GM20000 (cell line): Measurements from ENCODE around the gene ANKRD1.

ENCODE experiments used
- DNase-seq: peaks from one replicate; pipeline ENCODE4 v3.0.0; 2012; ENCODE audit warnings: low spot score
- TF ChIP-seq, protein P1 (sequence below): IDR thresholded peaks from 2 replicates; pipeline ENCODE4 v1.5.1; 2012; ENCODE audit warnings: mild to moderate bottlenecking, control low read depth; ENCODE audit errors: extremely low read depth, missing control alignments

The ANKRD1 gene

DNA sequence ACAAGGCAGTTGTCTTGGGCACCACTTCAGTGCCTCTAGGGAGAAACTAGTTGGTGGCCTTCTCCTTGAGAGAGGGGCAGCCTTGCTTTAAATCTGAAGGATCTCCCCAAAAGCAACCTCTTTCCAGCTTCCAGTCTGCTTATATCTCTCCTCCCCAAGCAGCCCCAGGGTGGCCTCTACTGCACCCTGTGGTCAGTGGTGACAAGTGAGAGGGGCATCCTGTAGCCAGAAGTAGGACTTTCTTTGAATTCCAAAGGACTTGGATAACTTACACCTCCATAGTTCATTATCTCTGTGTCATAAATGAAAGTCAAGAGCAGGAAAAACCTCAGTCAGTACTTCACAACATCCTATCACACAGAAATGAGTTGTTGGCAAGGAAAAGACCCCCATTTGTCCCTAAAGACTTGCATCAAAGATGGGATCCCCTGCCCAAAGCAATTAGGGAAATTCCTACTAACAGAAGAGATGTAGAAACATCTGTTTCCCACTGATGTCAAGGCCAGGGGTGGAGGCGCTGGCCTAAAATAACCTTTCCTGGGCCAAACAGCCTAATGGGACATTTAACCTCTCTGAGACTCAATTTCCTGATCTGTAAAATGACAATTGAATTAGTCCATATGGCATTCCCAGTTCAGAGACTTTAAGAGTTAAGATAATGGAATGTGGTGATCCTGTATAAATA, 44.0 kb upstream of the ANKRD1 start:
- DNase-seq, result no peak
- TF ChIP-seq, protein P1, sequence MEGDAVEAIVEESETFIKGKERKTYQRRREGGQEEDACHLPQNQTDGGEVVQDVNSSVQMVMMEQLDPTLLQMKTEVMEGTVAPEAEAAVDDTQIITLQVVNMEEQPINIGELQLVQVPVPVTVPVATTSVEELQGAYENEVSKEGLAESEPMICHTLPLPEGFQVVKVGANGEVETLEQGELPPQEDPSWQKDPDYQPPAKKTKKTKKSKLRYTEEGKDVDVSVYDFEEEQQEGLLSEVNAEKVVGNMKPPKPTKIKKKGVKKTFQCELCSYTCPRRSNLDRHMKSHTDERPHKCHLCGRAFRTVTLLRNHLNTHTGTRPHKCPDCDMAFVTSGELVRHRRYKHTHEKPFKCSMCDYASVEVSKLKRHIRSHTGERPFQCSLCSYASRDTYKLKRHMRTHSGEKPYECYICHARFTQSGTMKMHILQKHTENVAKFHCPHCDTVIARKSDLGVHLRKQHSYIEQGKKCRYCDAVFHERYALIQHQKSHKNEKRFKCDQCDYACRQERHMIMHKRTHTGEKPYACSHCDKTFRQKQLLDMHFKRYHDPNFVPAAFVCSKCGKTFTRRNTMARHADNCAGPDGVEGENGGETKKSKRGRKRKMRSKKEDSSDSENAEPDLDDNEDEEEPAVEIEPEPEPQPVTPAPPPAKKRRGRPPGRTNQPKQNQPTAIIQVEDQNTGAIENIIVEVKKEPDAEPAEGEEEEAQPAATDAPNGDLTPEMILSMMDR, result no peak

DNA sequence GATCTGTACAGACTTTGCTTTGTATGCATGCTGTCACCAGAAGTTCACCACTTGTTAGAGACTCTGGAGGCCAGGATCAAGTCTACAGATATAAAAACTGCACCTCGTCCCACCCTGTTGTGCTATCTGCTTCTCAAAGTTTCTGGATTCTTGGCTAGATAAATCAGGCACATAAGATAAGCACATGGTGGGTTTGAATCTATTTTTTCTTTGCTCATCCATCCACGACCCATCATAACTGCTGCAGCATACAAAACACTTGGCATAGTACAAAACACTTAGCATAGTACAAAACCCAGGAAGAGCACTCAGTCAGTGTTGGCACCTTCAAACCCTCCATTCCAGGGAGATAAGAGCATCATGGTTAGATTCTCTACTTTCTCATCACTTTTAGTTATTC, 42.4 kb upstream of the ANKRD1 start:
- no peak for DNase-seq
- TF ChIP-seq, protein P1, result no peak

DNA sequence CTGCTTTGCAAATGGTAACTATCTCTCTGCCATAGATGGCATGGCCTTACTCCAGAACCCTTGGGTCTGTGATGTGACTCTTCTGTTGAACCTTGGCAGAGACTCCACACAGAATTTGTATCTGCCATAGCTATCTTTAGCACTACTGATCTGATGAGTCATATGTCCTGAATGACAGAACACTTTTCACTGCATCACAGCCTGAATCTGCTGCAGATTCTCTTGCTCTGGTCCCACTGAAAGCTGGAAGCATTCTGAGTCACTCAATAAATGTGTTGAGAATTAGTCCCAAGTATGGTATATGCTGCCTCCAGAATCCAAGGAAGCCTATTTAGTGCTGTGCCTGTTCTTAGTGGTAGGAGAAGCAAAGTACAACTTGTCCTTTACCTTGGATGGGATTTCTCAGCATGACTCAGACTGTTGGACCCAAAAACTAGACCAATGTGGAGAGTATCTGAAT, 39.5 kb upstream of the ANKRD1 start:
- TF ChIP-seq, protein P1, result no peak
- peak; percentile 32 for DNase-seq

DNA sequence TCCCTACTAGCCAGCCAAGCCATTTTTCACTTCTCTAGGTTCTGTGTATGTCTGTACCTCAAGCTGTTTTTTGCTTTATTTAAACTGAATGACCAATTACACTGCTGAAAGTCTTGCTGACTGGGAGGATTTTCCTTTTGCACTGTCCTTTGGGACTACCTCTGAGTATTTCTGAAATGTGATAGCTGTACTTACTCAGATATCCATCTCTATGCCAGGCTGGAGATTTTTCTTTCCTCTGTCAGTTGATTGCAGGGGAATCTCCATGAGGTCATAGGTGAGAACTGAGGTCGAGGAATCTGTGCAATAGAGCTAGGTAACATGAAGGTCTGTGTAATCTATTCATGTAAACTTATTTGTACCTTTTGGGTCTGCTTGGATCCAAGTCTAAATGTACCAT, 38.9 kb upstream of the ANKRD1 start:
- TF ChIP-seq, protein P1, result no peak
- no peak for DNase-seq

DNA sequence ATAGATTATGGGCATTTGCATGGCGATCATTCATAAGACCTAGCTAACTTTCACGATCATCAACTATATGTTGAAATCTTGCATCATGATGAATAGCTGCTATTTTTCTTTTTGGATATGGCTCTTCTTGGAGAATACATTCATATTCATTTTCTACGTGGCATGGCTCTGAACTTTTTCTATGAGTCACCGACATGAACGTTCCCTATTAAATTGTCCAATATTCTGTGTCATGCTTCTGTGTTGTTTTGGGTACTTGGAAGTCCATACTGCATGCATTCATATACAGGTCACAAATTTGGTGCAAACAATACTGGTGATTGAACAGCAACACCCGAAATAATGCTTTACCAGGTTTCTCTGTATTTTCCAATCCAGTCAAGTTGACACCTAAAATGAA, 37.9 kb upstream of the ANKRD1 start:
- DNase-seq, result no peak
- TF ChIP-seq, protein P1, result no peak

DNA sequence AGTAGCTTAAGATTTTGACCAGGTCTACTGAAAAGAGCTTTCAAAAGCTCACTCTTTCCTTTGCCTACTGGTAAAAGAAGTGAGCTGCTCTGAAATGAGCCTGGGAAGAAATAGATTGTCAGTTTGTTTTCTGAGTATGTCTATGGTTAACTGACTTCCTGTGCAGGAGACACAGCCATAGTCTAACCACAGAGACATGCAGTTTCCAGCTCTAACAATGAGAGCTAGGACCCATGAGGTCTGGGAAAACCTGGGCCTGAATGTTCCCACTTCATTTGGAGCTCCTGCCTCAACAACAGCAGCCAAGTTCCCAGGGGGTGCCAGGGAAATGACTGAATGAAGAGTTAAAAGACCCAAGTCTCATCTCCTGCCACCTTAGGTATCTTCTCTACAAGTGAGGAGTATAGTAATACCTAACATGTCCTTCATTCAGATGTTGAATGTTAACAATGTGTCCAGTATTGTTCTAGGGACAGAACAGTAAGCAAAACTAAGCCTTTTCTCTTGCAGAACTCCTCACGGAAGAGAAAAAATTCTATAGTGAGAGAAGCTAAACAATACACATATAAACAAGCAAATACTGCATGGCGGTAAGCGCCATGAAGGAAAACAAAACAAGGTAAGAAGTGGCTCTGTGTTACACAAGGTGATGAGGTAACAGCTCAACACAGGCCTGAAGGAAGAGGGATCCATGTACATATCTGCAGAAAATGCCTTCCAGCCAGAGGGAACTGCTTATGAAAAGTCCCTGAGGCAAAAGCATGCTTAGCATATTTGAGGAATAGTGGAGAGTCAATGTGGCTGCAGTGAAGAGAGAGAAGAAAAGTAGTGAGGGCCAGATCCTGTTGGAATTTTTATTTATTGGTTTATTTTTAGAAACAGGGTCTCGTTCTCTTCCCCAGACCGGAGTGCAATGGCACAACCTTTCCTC, 26.4 kb upstream of the ANKRD1 start:
- peak; percentile 50 for DNase-seq
- TF ChIP-seq, protein P1, result no peak

DNA sequence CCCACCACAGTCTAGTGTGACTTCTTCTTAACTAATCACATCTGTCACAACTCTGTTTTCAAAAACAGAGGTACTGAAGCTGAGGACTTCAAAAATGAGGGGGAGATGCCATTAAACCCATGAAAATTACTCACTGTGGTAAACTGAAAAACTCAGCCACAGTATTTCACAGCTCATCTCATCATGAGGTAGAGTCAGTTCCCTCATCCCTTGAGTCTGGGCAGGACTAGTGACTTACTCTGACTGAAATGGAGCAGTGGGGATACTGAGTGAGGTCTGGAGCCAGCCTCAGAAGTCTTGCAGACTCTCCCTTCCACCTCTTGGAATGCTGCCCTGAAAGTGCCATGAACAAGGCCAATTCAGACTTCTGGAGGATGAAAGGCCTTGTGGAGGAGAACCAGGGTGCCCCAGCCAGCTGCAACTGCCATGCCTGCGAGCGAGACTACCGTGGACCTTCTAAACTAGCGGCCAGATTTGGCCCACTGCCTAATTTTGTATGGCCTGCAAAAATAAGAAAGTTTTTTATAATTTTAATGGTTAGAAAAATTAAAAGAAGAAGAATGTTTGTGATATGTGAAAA, 24.7 kb upstream of the ANKRD1 start:
- DNase-seq, result no peak
- TF ChIP-seq, protein P1, result no peak
